ENCODE measurements around the gene PARD3B. TPM values are rescaled to one million over a fixed set of nuclear protein-coding genes. Genes with fewer than 3 reads are reported as not detected.

Gene PARD3B
- total and polyA plus RNA-seq, 2 of the 4 experiments (the other 2 are of a cell fraction) = 3.3 to 15.6 TPM

GRCh38 chr2:205557873-205558272 is 1012.6 kb downstream of the PARD3B start:
- CTCF ChIA-PET = no interaction called here
- H3K23ac ChIP-seq (ENCODE audit: low read depth, low read length) = no peak overlapping the region
- POLR2A ChIA-PET (ENCODE audit: unreplicated experiment) = no interaction called here
- H3K4me1 ChIP-seq (ENCODE audit: control insufficient read depth, insufficient read depth, low read length) = no peaks in the 10 kb centered on the region
- no peak overlapping the region for H3K4me2 ChIP-seq (ENCODE audit: low read depth, low read length)
- no peak overlapping the region for H3K14ac ChIP-seq (replicated peaks; ENCODE audit: low read depth, low read length)
- dilution Hi-C loops (cut with HindIII; ENCODE audit: low sequenced_read_pairs, unreplicated experiment) (no loop called here), intact Hi-C loops (cut with micrococcal nuclease) (no loop called here), in situ Hi-C loops (cut with MboI; ENCODE audit: low sequenced_read_pairs) (no loop called here)
- H4K8ac ChIP-seq (ENCODE audit: low read depth in 2 of 2, low read length in 2 of 2) = no peak overlapping the region
- H3K9ac ChIP-seq (ENCODE audit: low read depth, low read length) = no peak overlapping the region
- no peak overlapping the region for H3K4ac ChIP-seq (ENCODE audit: low read depth, low read length)
- H2AFZ ChIP-seq (replicated peaks; ENCODE audit: low read length, poor library complexity) = no peak overlapping the region
- H3K27ac ChIP-seq (ENCODE audit: insufficient read depth, low read length) = no peak overlapping the region
- no peaks in the 10 kb centered on the region for H3K79me1 ChIP-seq (ENCODE audit: low read depth in 1 of 2, low read length in 2 of 2)
- H3K9me3 ChIP-seq (ENCODE audit: control insufficient read depth, insufficient read depth, low read length) = no peaks in the 10 kb centered on the region
- no peak overlapping the region for H4K5ac ChIP-seq (ENCODE audit: low read depth, low read length)
- no peak overlapping the region for H2AK9ac ChIP-seq (replicated peaks; ENCODE audit: low read depth, low read length, poor library complexity)
- no peak overlapping the region for H2BK5ac ChIP-seq (ENCODE audit: low read depth, low read length, poor library complexity, severe bottlenecking)
- H3K4me3 ChIP-seq (ENCODE audit: insufficient read depth, low read depth, low read length) = no peak overlapping the region
- TF ChIP-seq RAD21 (IDR thresholded peaks at IDR 0.05; ENCODE audit: low read length) (no peak), MAZ (IDR thresholded peaks at IDR 0.05; ENCODE audit: borderline replicate concordance, low read depth, low read length) (no peak), CTCF (conservative IDR thresholded peaks at IDR 0.05; ENCODE audit: low read depth, low read length) (no peak), NFE2L2 (IDR thresholded peaks at IDR 0.05; ENCODE audit: low read depth, low read length) (no peak)
- no peaks in the 10 kb centered on the region for H3K9me1 ChIP-seq (ENCODE audit: insufficient read depth, low read length)
- no peak overlapping the region for H2BK120ac ChIP-seq (ENCODE audit: low read depth, low read length)
- H2BK20ac ChIP-seq (ENCODE audit: low read depth, low read length) = no peak overlapping the region
- WGBS, 2 experiments (ENCODE audit: extremely low coverage in 2 of 2, insufficient read length in 1 of 2) = 100% methylated on average over 1 of the region's 4 CpGs; no CpG with 5 or more reads in 1 of the 2 experiments
- H3K36me3 ChIP-seq (ENCODE audit: control insufficient read depth, insufficient read depth, low read length) = no peaks in the 10 kb centered on the region
- H2AK5ac ChIP-seq (ENCODE audit: low read depth, low read length) = no peak overlapping the region
- no peak overlapping the region for H4K91ac ChIP-seq (ENCODE audit: insufficient read depth, low read depth, low read length)
- ATAC-seq (ENCODE audit: low read depth) (no peak), DNase-seq (no peak)
- no peak overlapping the region for H3K56ac ChIP-seq (ENCODE audit: extremely low read depth, insufficient read depth, low read length)
- no peak overlapping the region for H3K18ac ChIP-seq (ENCODE audit: low read depth, low read length)
- no peak overlapping the region for H2BK15ac ChIP-seq (ENCODE audit: low read depth, low read length)
- no peaks in the 10 kb centered on the region for H3K27me3 ChIP-seq (ENCODE audit: control insufficient read depth, insufficient read depth, low read length)
- BruUV-seq (replicated peaks) = no TSS peak
- no peaks in the 10 kb centered on the region for H4K20me1 ChIP-seq (ENCODE audit: insufficient read depth, low read length)
